Esophagus squamous epithelium (tissue), 5 donors: Measurements from ENCODE around the gene ERVMER34-1. TPM values are rescaled to one million over a fixed set of nuclear protein-coding genes. Genes with fewer than 3 reads are reported as not detected.

Source experiments
- DNase-seq: peaks from one replicate; lab custom pipeline; 2025; lab: John Stamatoyannopoulos, UW
- H3K27ac ChIP-seq, 4 donors: fragments of 200-600 bp; sonication (generic); one replicate each; pipeline ENCODE4 v1.5.1; 2016 to 2019; ENCODE audit warnings: mild to moderate bottlenecking in 1 of 4
- H3K27me3 ChIP-seq, 4 donors: fragments of 200-600 bp; sonication (generic); 1 replicate in 3 of 4; 2 replicates in 1 of 4; pipeline versions ENCODE4 v1.5.1 to v1.6.0; 2017 to 2021; ENCODE audit warnings: antibody characterized with exemption in 1 of 4
- H3K36me3 ChIP-seq, 3 donors: fragments of 200-600 bp; sonication (generic); one replicate each; pipeline ENCODE4 v1.5.1; 2016 to 2019
- H3K4me1 ChIP-seq, 3 donors: fragments of 200-600 bp; sonication (generic); one replicate each; pipeline ENCODE4 v1.5.1; 2017 to 2019
- H3K4me3 ChIP-seq, 4 donors: fragments of 200-600 bp; sonication (generic); 1 replicate in 3 of 4; 2 replicates in 1 of 4; pipeline ENCODE4 v1.5.1; 2016 to 2019; ENCODE audit warnings: mild to moderate bottlenecking in 2 of 4, moderate library complexity in 1 of 4
- H3K9me3 ChIP-seq, 3 donors: fragments of 200-600 bp; sonication (generic); one replicate each; pipeline ENCODE4 v1.5.1; 2016 to 2019
- POLR2A ChIP-seq, 4 donors: fragments of 450-650 bp; IDR thresholded peaks; one replicate each; pipeline ENCODE4 v1.6.1; 2017; ENCODE audit warnings: antibody characterized with exemption in 4 of 4, mild to moderate bottlenecking in 4 of 4, moderate library complexity in 3 of 4
- WGBS, 2 donors: methylation state at CpG; one replicate each; pipeline ENCODE4 v1.1.5; 2018; 5-methylcytosine and 5-hydroxymethylcytosine counted together
- intact Hi-C: fragments of 100-400 bp; cut with DNase I; formaldehyde crosslinking; loops from one replicate; pipeline ENCODE4 v1.15.0; 2022
- total RNA-seq, 4 donors: library from RNA; depleted of rRNA; stranded (reverse); fragments of >200 nt; gene quantifications; one replicate each; pipeline ENCODE4 v1.1.0, GENCODE V29; 2016
- TF ChIP-seq, protein P1 (sequence below), 6 experiments: fragments of 450-650 bp in 4 of 6; fragments of 200-600 bp in 2 of 6; sonication (generic) in 2 of 6; IDR thresholded peaks; one replicate each; pipeline ENCODE4 v1.5.1; 2016 to 2019; ENCODE audit warnings: antibody characterized with exemption in 6 of 6, mild to moderate bottlenecking in 4 of 6, moderate library complexity in 4 of 6
- donor health status: DM: yes; HTN: yes; CAD: no.

Gene ERVMER34-1, protein sequence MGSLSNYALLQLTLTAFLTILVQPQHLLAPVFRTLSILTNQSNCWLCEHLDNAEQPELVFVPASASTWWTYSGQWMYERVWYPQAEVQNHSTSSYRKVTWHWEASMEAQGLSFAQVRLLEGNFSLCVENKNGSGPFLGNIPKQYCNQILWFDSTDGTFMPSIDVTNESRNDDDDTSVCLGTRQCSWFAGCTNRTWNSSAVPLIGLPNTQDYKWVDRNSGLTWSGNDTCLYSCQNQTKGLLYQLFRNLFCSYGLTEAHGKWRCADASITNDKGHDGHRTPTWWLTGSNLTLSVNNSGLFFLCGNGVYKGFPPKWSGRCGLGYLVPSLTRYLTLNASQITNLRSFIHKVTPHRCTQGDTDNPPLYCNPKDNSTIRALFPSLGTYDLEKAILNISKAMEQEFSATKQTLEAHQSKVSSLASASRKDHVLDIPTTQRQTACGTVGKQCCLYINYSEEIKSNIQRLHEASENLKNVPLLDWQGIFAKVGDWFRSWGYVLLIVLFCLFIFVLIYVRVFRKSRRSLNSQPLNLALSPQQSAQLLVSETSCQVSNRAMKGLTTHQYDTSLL
- 1 to 10 TPM in 3 of 4 donors, under 1 TPM in 1; 0.91 to 5.2 (median 2.1) TPM for total RNA-seq

DNA sequence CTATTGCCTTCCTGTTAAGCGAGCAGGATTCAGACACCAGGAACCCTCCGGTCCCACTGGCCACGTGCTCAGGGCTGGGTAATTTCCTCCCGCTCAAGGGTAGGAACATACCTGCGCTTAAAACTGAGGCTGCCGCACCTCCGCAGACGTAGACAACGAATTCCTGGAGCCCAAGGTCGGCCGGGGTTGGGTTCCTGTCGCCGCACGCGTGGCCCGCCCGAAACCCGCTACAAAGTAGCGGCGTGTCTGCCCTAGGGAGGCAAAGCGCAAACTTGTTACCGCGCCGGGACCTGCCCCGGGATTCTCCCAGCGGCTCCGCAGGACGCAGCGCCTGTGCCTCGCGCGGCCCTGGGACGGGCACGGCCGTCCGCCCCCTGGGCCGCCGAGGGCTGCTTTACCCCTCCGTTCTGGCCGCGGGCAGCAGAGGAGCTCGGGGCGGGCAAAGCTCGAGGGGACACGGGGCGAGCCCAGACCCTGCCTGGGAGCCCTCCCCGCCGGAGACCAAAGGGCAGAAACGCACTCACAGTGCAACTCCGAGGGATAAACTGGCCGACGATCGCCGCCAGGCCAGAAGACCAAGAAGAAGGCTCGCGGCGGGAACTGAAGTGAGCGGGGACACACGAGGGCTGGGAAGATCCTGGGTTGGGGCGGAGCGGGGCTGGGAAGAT, at the start of gene ERVMER34-1:
ERVMER34-1 (minus strand) TSS at position 607 of the 668 bp plus-strand sequence. CDS start 5,905 bp downstream, outside the sequence.
- H3K9me3 ChIP-seq, result no peaks in the 10 kb centered on the region
- H3K36me3 ChIP-seq, result no peaks in the 10 kb centered on the region
- H3K27me3 ChIP-seq, result peaks cover 0 to 43% (median 0%) of the 10 kb centered on the region in 4 donors
- peak within 1 kb of the TSS in 3 of 4 donors; percentile 4 to 50 (median 41) for H3K27ac ChIP-seq
- WGBS, 2 donors, result 1 to 2% methylated on average over 8 to 19 of the region's 61 CpGs
- no peak for TF ChIP-seq POLR2A (IDR thresholded peaks at IDR 0.05)
- peaks cover 5 to 17% (median 10%) of the 10 kb centered on the region in 3 donors for H3K4me1 ChIP-seq
- H3K4me3 ChIP-seq, result peak within 1 kb of the TSS; percentile 44 to 73 (median 54)
- intact Hi-C loops, result no loop called here
- no peak for DNase-seq

DNA sequence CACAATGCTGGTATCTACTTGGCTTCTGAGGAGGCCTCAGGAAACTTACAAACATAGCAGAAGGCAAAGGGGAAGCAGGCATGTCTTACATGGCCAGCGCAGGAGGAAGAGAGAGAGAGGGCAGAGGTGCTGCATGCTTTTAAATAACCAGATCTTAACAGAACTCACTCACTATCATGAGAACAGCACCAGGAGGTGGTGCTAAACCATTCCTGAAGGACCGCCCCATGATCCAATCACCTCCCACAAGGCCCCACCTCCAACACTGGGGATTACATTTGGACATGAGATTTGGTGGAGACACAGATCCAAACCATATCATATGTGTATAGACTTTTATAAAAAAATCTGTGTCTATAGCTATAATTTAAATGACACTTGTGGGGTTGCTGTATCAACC, 48.6 kb upstream of the ERVMER34-1 start:
- Histone ChIP-seq H3K27ac (no peak overlapping the region), H3K4me3 (no peak overlapping the region), H3K4me1 (no peaks in the 10 kb centered on the region), H3K27me3 (peaks cover 0 to 6% (median 0%) of the 10 kb centered on the region in 4 donors), H3K9me3 (no peaks in the 10 kb centered on the region), H3K36me3 (no peaks in the 10 kb centered on the region)
- no peak for DNase-seq
- TF ChIP-seq POLR2A (IDR thresholded peaks at IDR 0.05), result no peak
- TF ChIP-seq, protein P1, sequence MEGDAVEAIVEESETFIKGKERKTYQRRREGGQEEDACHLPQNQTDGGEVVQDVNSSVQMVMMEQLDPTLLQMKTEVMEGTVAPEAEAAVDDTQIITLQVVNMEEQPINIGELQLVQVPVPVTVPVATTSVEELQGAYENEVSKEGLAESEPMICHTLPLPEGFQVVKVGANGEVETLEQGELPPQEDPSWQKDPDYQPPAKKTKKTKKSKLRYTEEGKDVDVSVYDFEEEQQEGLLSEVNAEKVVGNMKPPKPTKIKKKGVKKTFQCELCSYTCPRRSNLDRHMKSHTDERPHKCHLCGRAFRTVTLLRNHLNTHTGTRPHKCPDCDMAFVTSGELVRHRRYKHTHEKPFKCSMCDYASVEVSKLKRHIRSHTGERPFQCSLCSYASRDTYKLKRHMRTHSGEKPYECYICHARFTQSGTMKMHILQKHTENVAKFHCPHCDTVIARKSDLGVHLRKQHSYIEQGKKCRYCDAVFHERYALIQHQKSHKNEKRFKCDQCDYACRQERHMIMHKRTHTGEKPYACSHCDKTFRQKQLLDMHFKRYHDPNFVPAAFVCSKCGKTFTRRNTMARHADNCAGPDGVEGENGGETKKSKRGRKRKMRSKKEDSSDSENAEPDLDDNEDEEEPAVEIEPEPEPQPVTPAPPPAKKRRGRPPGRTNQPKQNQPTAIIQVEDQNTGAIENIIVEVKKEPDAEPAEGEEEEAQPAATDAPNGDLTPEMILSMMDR (IDR thresholded peaks at IDR 0.05), result no peak
- intact Hi-C loops, result no loop called here
- 71 to 100% methylated on average over 2 of the region's 2 CpGs for WGBS, 2 donors

DNA sequence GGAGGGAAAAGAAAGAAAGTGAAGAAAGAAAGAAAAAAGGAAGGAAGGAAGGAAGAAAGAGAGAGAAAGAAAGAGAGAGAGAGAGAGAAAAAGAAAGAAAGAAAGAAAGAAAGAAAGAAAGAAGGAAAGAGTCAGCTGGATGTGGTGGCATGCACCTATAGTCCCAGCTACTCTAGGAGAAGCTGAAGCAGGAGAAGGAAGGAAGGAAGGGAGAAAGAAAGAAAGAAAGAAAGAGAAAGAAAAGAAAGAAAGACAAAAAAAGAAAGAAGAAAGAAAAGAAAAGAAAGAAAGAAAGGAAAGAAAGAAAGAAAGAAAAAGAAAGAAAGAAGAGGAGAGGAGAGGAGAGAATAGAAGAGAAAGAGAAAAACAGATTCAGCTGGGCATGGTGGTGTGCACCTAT, 44.3 kb upstream of the ERVMER34-1 start:
- Histone ChIP-seq H3K9me3 (no peaks in the 10 kb centered on the region), H3K4me3 (no peak overlapping the region), H3K4me1 (no peaks in the 10 kb centered on the region), H3K36me3 (no peaks in the 10 kb centered on the region), H3K27ac (no peak overlapping the region), H3K27me3 (no peaks in the 10 kb centered on the region)
- intact Hi-C loops, result no loop called here
- no peak for DNase-seq
- TF ChIP-seq, protein P1 (IDR thresholded peaks at IDR 0.05), result no peak
- no peak for TF ChIP-seq POLR2A (IDR thresholded peaks at IDR 0.05)

DNA sequence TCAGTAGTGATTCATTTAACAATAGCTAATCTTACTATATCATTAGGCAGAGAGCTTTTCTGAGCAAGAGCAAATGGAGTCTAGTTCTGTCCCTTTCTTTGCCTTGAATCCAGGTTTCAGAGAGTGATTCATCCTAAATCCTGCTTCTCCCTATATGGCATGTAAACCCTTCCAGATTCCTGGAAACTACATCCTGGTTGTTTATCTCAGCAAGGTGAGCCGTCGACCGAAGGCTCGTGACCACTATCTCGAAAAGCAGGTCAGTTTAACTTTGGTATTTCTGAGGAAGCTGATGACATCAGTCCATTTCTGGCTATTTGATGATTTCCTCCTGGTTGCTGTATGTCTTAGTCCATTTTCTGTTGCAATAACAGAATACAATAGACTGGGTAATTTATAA, 40.7 kb upstream of the ERVMER34-1 start:
- Histone ChIP-seq H3K9me3 (no peaks in the 10 kb centered on the region), H3K27ac (no peak overlapping the region), H3K4me1 (no peaks in the 10 kb centered on the region), H3K36me3 (no peaks in the 10 kb centered on the region), H3K4me3 (no peak overlapping the region), H3K27me3 (no peaks in the 10 kb centered on the region)
- TF ChIP-seq, protein P1 (IDR thresholded peaks at IDR 0.05), result no peak
- TF ChIP-seq POLR2A (IDR thresholded peaks at IDR 0.05), result no peak
- 81 to 88% methylated on average over 5 of the region's 5 CpGs for WGBS, 2 donors
- intact Hi-C loops, result no loop called here
- no peak for DNase-seq

DNA sequence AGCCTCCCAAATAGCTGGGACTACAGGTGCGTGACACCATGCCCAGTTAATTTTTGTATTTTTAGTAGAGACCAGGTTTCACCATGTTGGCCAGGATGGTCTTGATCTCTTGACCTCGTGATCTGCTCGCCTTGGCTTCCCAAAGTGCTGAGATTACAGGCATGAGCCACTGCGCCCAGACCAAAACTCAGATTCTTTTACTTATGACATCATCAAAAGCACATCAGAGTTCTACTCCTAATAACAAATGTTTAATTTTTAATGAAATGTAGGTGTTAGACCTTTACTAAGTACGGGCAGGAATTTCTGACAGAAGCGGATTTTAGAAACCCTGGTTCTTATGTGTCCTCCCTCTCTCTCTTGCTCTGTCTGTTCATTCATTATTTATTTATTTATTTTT, 38.5 kb upstream of the ERVMER34-1 start:
- no peak overlapping the region for H3K27ac ChIP-seq
- H3K4me3 ChIP-seq, result no peak overlapping the region
- TF ChIP-seq, protein P1 (IDR thresholded peaks at IDR 0.05), result no peak
- TF ChIP-seq POLR2A (IDR thresholded peaks at IDR 0.05), result no peak
- no peaks in the 10 kb centered on the region for H3K4me1 ChIP-seq
- no peaks in the 10 kb centered on the region for H3K9me3 ChIP-seq
- H3K27me3 ChIP-seq, result no peaks in the 10 kb centered on the region
- no peak for DNase-seq
- H3K36me3 ChIP-seq, result no peaks in the 10 kb centered on the region
- intact Hi-C loops, result no loop called here
- 95 to 96% methylated on average over 6 of the region's 6 CpGs for WGBS, 2 donors
